Activated CD4-positive, alpha-beta T cell treated with anti-CD3 and anti-CD28 coated beads, Interleukin-10, Interleukin-2, amounts not matched to agents 100 ng/mL and 50 ng/mL, durations not matched to agents 16 hours and 8 hours (primary cell): ENCODE results near the gene GSS.
"Not testable (repeated sequence)": the region's sequence is repeated elsewhere in the genome, so short reads cannot be mapped to it uniquely, and the experiment has no call there.

Experiments used
- DNase-seq: peaks from one replicate; pipeline ENCODE4 v3.0.0-alpha.2; 2020

GSS gene

GRCh38 chr20:34942301-34942700 lies 13.3 kb downstream of the GSS start:
- no peak for DNase-seq

- peak; percentile 21 for DNase-seq
Measured at GRCh38 chr20:34941226-34941625, 14.4 kb downstream of the GSS start.

GRCh38 chr20:34940081-34940481 lies 15.5 kb downstream of the GSS start:
- no peak for DNase-seq

GRCh38 chr20:34938466-34939163 lies 17.0 kb downstream of the GSS start:
- no peak for DNase-seq

- DNase-seq: no peak
Measured at GRCh38 chr20:34931771-34932170, 23.8 kb downstream of the GSS start.

GRCh38 chr20:34928411-34928810 lies 27.2 kb downstream of the GSS start:
- no peak for DNase-seq

GRCh38 chr20:34927736-34928135 lies 27.9 kb downstream of the GSS start:
- DNase-seq: no peak

- no peak for DNase-seq
Measured at GRCh38 chr20:34926581-34926980, 29.0 kb downstream of the GSS start.

GRCh38 chr20:34925981-34926380 lies 29.6 kb downstream of the GSS start:
- no peak for DNase-seq

GRCh38 chr20:34925341-34925740 lies 30.3 kb downstream of the GSS start:
- no peak for DNase-seq

- DNase-seq: no peak
Measured at GRCh38 chr20:34923414-34923813, 32.2 kb downstream of the GSS start.

- no peak for DNase-seq
Measured at GRCh38 chr20:34922654-34923381, 32.8 kb downstream of the GSS start.

- peak; percentile 36 for DNase-seq
Measured at GRCh38 chr20:34921436-34921835, 34.2 kb downstream of the GSS start.

GRCh38 chr20:34920055-34920454 lies 35.6 kb downstream of the GSS start:
- DNase-seq: peak; percentile 28

- no peak for DNase-seq
Measured at GRCh38 chr20:34916774-34917354, 38.7 kb downstream of the GSS start.

- DNase-seq: no peak
Measured at GRCh38 chr20:34915749-34916455, 39.7 kb downstream of the GSS start.

GRCh38 chr20:34915131-34915530 lies 40.5 kb downstream of the GSS start:
- no peak for DNase-seq

- no peak for DNase-seq
Measured at GRCh38 chr20:34907616-34908469, 47.8 kb downstream of the GSS start.

GRCh38 chr20:34904202-34904621 lies 51.4 kb downstream of the GSS start:
- DNase-seq: no peak

- DNase-seq: not testable (repeated sequence)
Measured at GRCh38 chr20:34898731-34899130, 56.9 kb downstream of the GSS start.

- not testable (repeated sequence) for DNase-seq
Measured at GRCh38 chr20:34898129-34898528, 57.5 kb downstream of the GSS start.

GRCh38 chr20:34896086-34896621 lies 59.5 kb downstream of the GSS start:
- DNase-seq: no peak
